HepG2 (cell line): Measurements from ENCODE around the gene RPS5. TPM values are rescaled to one million over a fixed set of nuclear protein-coding genes. Genes with fewer than 3 reads are reported as not detected.

Source experiments
- ARID4A ChIP-seq: sonication (generic); formaldehyde crosslinking; IDR thresholded peaks from 2 replicates; pipeline ENCODE4 v1.5.0; 2020; ENCODE audit warnings: mild to moderate bottlenecking, missing genetic modification reagents, borderline replicate concordance
- GATAD1 ChIP-seq: IDR thresholded peaks from 2 replicates; pipeline ENCODE4 v1.6.1; 2016; ENCODE audit warnings: missing genetic modification reagents, missing compliant biosample characterization
- GPBP1L1 ChIP-seq: sonication (generic); formaldehyde crosslinking; IDR thresholded peaks from 2 replicates; pipeline ENCODE4 v1.5.0; 2020; ENCODE audit warnings: mild to moderate bottlenecking, missing genetic modification reagents
- HNRNPLL ChIP-seq: fragments of 200-400 bp; formaldehyde crosslinking; IDR thresholded peaks from 2 replicates; pipeline ENCODE4 v1.6.1; 2017; ENCODE audit warnings: mild to moderate bottlenecking, low read depth, low read length; ENCODE audit not compliant: poor library complexity, severe bottlenecking
- IKZF1 ChIP-seq: fragments of 450-650 bp; IDR thresholded peaks from 2 replicates; pipeline ENCODE4 v1.7.1; 2016
- KAT2B ChIP-seq: fragments of 150-350 bp; IDR thresholded peaks from 2 replicates; pipeline ENCODE4 v1.6.1; 2014; ENCODE audit warnings: low read depth, low read length, borderline replicate concordance
- KDM5B ChIP-seq: sonication (generic); formaldehyde crosslinking; IDR thresholded peaks from 2 replicates; pipeline ENCODE4 v1.4.0; 2020; ENCODE audit warnings: missing genetic modification reagents, mild to moderate bottlenecking, borderline replicate concordance
- KLF15 ChIP-seq: sonication (generic); formaldehyde crosslinking; IDR thresholded peaks from 2 replicates; pipeline ENCODE4 v1.8.1; 2023; ENCODE audit warnings: borderline replicate concordance, mild to moderate bottlenecking, inconsistent platforms, missing genetic modification reagents, mixed read lengths
- NAIF1 ChIP-seq: sonication (generic); formaldehyde crosslinking; IDR thresholded peaks from 2 replicates; pipeline ENCODE4 v1.5.0; 2020; ENCODE audit warnings: mild to moderate bottlenecking, missing genetic modification reagents, borderline replicate concordance
- NFIB ChIP-seq: sonication (generic); formaldehyde crosslinking; IDR thresholded peaks from 2 replicates; pipeline ENCODE4 v1.9.0; 2021; ENCODE audit warnings: missing genetic modification reagents, mild to moderate bottlenecking, borderline replicate concordance
- NFYB ChIP-seq: sonication (generic); formaldehyde crosslinking; IDR thresholded peaks from 2 replicates; pipeline ENCODE4 v1.4.0; 2020; ENCODE audit warnings: missing genetic modification reagents
- PHF20 ChIP-seq: sonication (generic); formaldehyde crosslinking; IDR thresholded peaks from 2 replicates; pipeline ENCODE4 v1.5.0; 2020; ENCODE audit warnings: mild to moderate bottlenecking, missing genetic modification reagents
- RNF2 ChIP-seq: fragments of 450-650 bp; conservative IDR thresholded peaks from 2 replicates; pipeline ENCODE4 v1.6.1; 2016; ENCODE audit warnings: low read depth
- SAP130 ChIP-seq: IDR thresholded peaks from 2 replicates; pipeline ENCODE4 v1.6.1; 2016; ENCODE audit warnings: low read depth
- SMAD3 ChIP-seq: sonication (generic); formaldehyde crosslinking; IDR thresholded peaks from 2 replicates; pipeline ENCODE4 v1.4.0; 2020; ENCODE audit warnings: missing genetic modification reagents
- THAP11 ChIP-seq: IDR thresholded peaks from 2 replicates; pipeline ENCODE4 v1.6.1; 2016; ENCODE audit warnings: missing biosample characterization, missing genetic modification reagents
- U2AF1 ChIP-seq: fragments of 200-400 bp; formaldehyde crosslinking; optimal IDR thresholded peaks from 2 replicates; pipeline ENCODE3; 2017; ENCODE audit warnings: mild to moderate bottlenecking, low read depth, low read length
- ZFP62 ChIP-seq: sonication (generic); formaldehyde crosslinking; IDR thresholded peaks from 2 replicates; pipeline ENCODE4 v1.4.0; 2020; ENCODE audit warnings: missing genetic modification reagents
- ZNF251 ChIP-seq: sonication (generic); formaldehyde crosslinking; IDR thresholded peaks from 2 replicates; pipeline ENCODE4 v1.9.0; 2021; ENCODE audit warnings: mild to moderate bottlenecking, missing genetic modification reagents
- ZNF543 ChIP-seq: sonication (generic); formaldehyde crosslinking; IDR thresholded peaks from 2 replicates; pipeline ENCODE4 v1.4.0; 2020; ENCODE audit warnings: mild to moderate bottlenecking, missing genetic modification reagents
- ZNF644 ChIP-seq: IDR thresholded peaks from 2 replicates; pipeline ENCODE4 v1.6.1; 2016; ENCODE audit warnings: low read depth
- polyA plus RNA-seq, 8 experiments: library from polyadenylated mRNA; depleted of rRNA in 3 of 8; stranded (reverse) in 7 of 8; unstranded in 1 of 8; fragments of >200 nt; fragmentation: Illumina TruSeq in 4 of 8; extraction: Trizol in 4 of 8; gene quantifications; 2 replicates each; pipeline versions ENCODE4 v1.2.1 to v1.2.3, GENCODE V29; 2011 to 2016; ENCODE audit warnings: low read depth in 4 of 8, missing spikeins in 1 of 8, mixed read lengths in 1 of 8; ENCODE audit not compliant: insufficient read depth in 1 of 8
- total RNA-seq, 5 experiments: library from RNA; depleted of rRNA; stranded (reverse); fragments of >200 nt; fragmentation: Illumina TruSeq; extraction: Trizol; gene quantifications; 2 replicates each; pipeline ENCODE4 v1.2.3, GENCODE V29; 2016; ENCODE audit warnings: low read depth in 1 of 5
- TF ChIP-seq, protein P1 (sequence below): sonication (generic); formaldehyde crosslinking; IDR thresholded peaks from 2 replicates; pipeline ENCODE4 v1.4.0; 2020; ENCODE audit warnings: missing genetic modification reagents

The RPS5 gene
- total and polyA plus RNA-seq, 2 of the 13 experiments (the other 11 are each of a cell fraction or from before 2014, with no cell fraction given) = 1,544 to 4,408 TPM

GRCh38 chr19:58386576-58387337 is at the start of gene RPS5 (continued):
- TF ChIP-seq, protein P1, sequence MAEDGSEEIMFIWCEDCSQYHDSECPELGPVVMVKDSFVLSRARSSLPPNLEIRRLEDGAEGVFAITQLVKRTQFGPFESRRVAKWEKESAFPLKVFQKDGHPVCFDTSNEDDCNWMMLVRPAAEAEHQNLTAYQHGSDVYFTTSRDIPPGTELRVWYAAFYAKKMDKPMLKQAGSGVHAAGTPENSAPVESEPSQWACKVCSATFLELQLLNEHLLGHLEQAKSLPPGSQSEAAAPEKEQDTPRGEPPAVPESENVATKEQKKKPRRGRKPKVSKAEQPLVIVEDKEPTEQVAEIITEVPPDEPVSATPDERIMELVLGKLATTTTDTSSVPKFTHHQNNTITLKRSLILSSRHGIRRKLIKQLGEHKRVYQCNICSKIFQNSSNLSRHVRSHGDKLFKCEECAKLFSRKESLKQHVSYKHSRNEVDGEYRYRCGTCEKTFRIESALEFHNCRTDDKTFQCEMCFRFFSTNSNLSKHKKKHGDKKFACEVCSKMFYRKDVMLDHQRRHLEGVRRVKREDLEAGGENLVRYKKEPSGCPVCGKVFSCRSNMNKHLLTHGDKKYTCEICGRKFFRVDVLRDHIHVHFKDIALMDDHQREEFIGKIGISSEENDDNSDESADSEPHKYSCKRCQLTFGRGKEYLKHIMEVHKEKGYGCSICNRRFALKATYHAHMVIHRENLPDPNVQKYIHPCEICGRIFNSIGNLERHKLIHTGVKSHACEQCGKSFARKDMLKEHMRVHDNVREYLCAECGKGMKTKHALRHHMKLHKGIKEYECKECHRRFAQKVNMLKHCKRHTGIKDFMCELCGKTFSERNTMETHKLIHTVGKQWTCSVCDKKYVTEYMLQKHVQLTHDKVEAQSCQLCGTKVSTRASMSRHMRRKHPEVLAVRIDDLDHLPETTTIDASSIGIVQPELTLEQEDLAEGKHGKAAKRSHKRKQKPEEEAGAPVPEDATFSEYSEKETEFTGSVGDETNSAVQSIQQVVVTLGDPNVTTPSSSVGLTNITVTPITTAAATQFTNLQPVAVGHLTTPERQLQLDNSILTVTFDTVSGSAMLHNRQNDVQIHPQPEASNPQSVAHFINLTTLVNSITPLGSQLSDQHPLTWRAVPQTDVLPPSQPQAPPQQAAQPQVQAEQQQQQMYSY (CRISPR knock-in tag) = 0 out of 2 replicates have a peak, but pooled peaks have one; percentile 10
- TF ChIP-seq IKZF1 = no peak
- no peak for TF ChIP-seq GPBP1L1 (CRISPR knock-in tag)
- no peak for TF ChIP-seq NFIB (CRISPR knock-in tag)
- TF ChIP-seq HNRNPLL = peak; percentile 87
- TF ChIP-seq SMAD3 (CRISPR knock-in tag) = peak; percentile 78; the same call in 1 of the 2 replicates
- 0 out of 2 replicates have a peak, but pooled peaks have one; percentile 20 for TF ChIP-seq ZNF251 (CRISPR knock-in tag)
- TF ChIP-seq SAP130 = peak; percentile 97
- TF ChIP-seq KAT2B = no peak
- TF ChIP-seq ZFP62 (CRISPR knock-in tag) = no peak
- TF ChIP-seq KDM5B (CRISPR knock-in tag) = peak; percentile 86; the same call in 1 of the 2 replicates
- TF ChIP-seq U2AF1 = peak; percentile 46
- no peak for TF ChIP-seq ZNF644 (CRISPR knock-in tag)
- peak; percentile 96 for TF ChIP-seq THAP11 (CRISPR knock-in tag)
- TF ChIP-seq NAIF1 = peak; percentile 87
- peak; percentile 62 for TF ChIP-seq RNF2
- TF ChIP-seq PHF20 = peak; percentile 80
- peak; percentile 94 for TF ChIP-seq ARID4A
- peak; percentile 93 for TF ChIP-seq GATAD1 (CRISPR knock-in tag)
- 0 out of 2 replicates have a peak, but pooled peaks have one; percentile 65 for TF ChIP-seq KLF15
- TF ChIP-seq NFYB (CRISPR knock-in tag) = peak; percentile 90
- TF ChIP-seq ZNF543 (CRISPR knock-in tag) = peak; percentile 76
